PC-9 (cell line): Measurements from ENCODE around the gene SKP2. TPM values are rescaled to one million over a fixed set of nuclear protein-coding genes. Genes with fewer than 3 reads are reported as not detected.

Experiments
- BruUV-seq: library from RNA; stranded (reverse); fragments of 400-500 nt; replicated peaks from 2 replicates; lab custom pipeline; 2021; lab: Mats Ljungman, UMichigan
- CTCF ChIA-PET: fragments of 300-600 bp; sonication (Branson Sonifier 250); formaldehyde crosslinking; loops from one replicate; lab custom pipeline; 2022; ENCODE audit warnings: antibody characterized with exemption; lab: Charles Lee
- POLR2A ChIA-PET: fragments of 300-600 bp; sonication (Branson Sonifier 250); formaldehyde crosslinking; loops from one replicate; lab custom pipeline; 2022; ENCODE audit warnings: antibody characterized with exemption; ENCODE audit not compliant: unreplicated experiment; lab: Charles Lee
- DNase-seq, 2 experiments: peaks; one replicate each; pipeline versions ENCODE4 v3.0.0 to v3.0.0-alpha.2; 2015 to 2022; ENCODE audit warnings: mixed read lengths in 1 of 2
- H2AFZ ChIP-seq: fragments of 200-600 bp; sonication (generic); 2 replicates; pipeline ENCODE4 v1.8.1; 2017; ENCODE audit warnings: antibody characterized with exemption
- H3F3A ChIP-seq: fragments of 200-600 bp; sonication (generic); 2 replicates; pipeline ENCODE4 v1.8.1; 2017; ENCODE audit warnings: antibody characterized with exemption, mild to moderate bottlenecking, low read depth; ENCODE audit not compliant: insufficient read depth
- H3K27ac ChIP-seq: fragments of 200-600 bp; sonication (generic); 2 replicates; pipeline ENCODE4 v1.6.1; 2016; ENCODE audit warnings: mixed run types
- H3K27me3 ChIP-seq: fragments of 200-600 bp; sonication (generic); 2 replicates; pipeline ENCODE4 v1.6.1; 2016; ENCODE audit warnings: low read depth, mixed run types; ENCODE audit not compliant: insufficient read depth
- H3K36me3 ChIP-seq: fragments of 200-600 bp; sonication (generic); 2 replicates; pipeline ENCODE4 v1.6.1; 2016; ENCODE audit warnings: low read depth, mixed run types
- H3K4me1 ChIP-seq: fragments of 200-600 bp; sonication (generic); replicated peaks from 2 replicates; pipeline ENCODE4 v1.6.1; 2016; ENCODE audit warnings: mixed run types; ENCODE audit not compliant: insufficient read depth
- H3K4me2 ChIP-seq: fragments of 200-600 bp; sonication (generic); 2 replicates; pipeline ENCODE4 v1.6.1; 2017; ENCODE audit warnings: mixed run types
- H3K4me3 ChIP-seq: fragments of 200-600 bp; sonication (generic); 2 replicates; pipeline ENCODE4 v1.6.1; 2016; ENCODE audit warnings: mixed run types
- H3K79me2 ChIP-seq: fragments of 200-600 bp; sonication (generic); 2 replicates; pipeline ENCODE4 v1.6.1; 2017; ENCODE audit warnings: low read depth, mixed run types
- H3K9me2 ChIP-seq: fragments of 200-600 bp; sonication (generic); 2 replicates; pipeline ENCODE4 v1.8.1; 2017; ENCODE audit warnings: mild to moderate bottlenecking; ENCODE audit not compliant: insufficient read depth
- H3K9me3 ChIP-seq: fragments of 200-600 bp; sonication (generic); 2 replicates; pipeline ENCODE4 v1.8.1; 2016; ENCODE audit warnings: low read depth; ENCODE audit not compliant: insufficient read depth
- H4K20me1 ChIP-seq: fragments of 200-600 bp; sonication (generic); 2 replicates; pipeline ENCODE4 v1.8.1; 2017; ENCODE audit not compliant: insufficient read depth
- CTCF ChIP-seq: fragments of 200-600 bp; sonication (generic); conservative IDR thresholded peaks from 2 replicates; pipeline ENCODE4 v1.6.1; 2017; ENCODE audit warnings: mixed run types, antibody characterized with exemption, mild to moderate bottlenecking, moderate library complexity
- EZH2 ChIP-seq: fragments of 200-600 bp; sonication (generic); IDR thresholded peaks from 2 replicates; pipeline ENCODE4 v1.8.0; 2017; ENCODE audit warnings: antibody characterized with exemption, low read depth
- intact Hi-C: fragments of 100-400 bp; cut with micrococcal nuclease; formaldehyde crosslinking; loops from one replicate; pipeline ENCODE4 v1.10.0; 2022; ENCODE audit not compliant: unreplicated experiment
- total RNA-seq: library from RNA; stranded (reverse); gene quantifications from 2 replicates; pipeline ENCODE4 v1.2.3, GENCODE V29; 2021

Gene SKP2
- total RNA-seq, 1 experiment from 2014 or later, result 153 TPM

GRCh38 chr5:36206913-36207312 is 55.0 kb downstream of the SKP2 start:
- ChIA-PET POLR2A (no interaction called here), CTCF (no interaction called here)

GRCh38 chr5:36208786-36209185 is 56.9 kb downstream of the SKP2 start:
- BruUV-seq, result no TSS peak
- CTCF ChIA-PET, result no interaction called here
- intact Hi-C loops, result no loop called here
- H3K4me3 ChIP-seq, result no peak overlapping the region
- POLR2A ChIA-PET, result no interaction called here
- H3K27me3 ChIP-seq, result no peaks in the 10 kb centered on the region
- no peak overlapping the region for H2AFZ ChIP-seq
- H3K27ac ChIP-seq, result no peak overlapping the region
- DNase-seq, result no peak
- no peaks in the 10 kb centered on the region for H4K20me1 ChIP-seq
- TF ChIP-seq CTCF (no peak), EZH2 (no peak)
- no peaks in the 10 kb centered on the region; the same call in 1 of the 2 replicates for H3K36me3 ChIP-seq
- H3F3A ChIP-seq, result no peaks in the 10 kb centered on the region; the same call in 1 of the 2 replicates
- no peaks in the 10 kb centered on the region for H3K9me2 ChIP-seq
- no peak overlapping the region for H3K4me2 ChIP-seq
- H3K9me3 ChIP-seq, result no peaks in the 10 kb centered on the region; the same call in 1 of the 2 replicates
- H3K79me2 ChIP-seq, result no peaks in the 10 kb centered on the region
- H3K4me1 ChIP-seq, result 0 out of 2 replicates have a peak, but pooled peaks cover 4% of the 10 kb centered on the region

More at GRCh38 chr5:36206913-36207312, 55.0 kb downstream of the SKP2 start:
- no peak overlapping the region for H2AFZ ChIP-seq
- no peaks in the 10 kb centered on the region for H3K9me2 ChIP-seq
- no peak overlapping the region for H3K27ac ChIP-seq
- no peak overlapping the region for H3K4me2 ChIP-seq
- no peaks in the 10 kb centered on the region for H4K20me1 ChIP-seq
- no peak overlapping the region for H3K4me3 ChIP-seq
- no peaks in the 10 kb centered on the region; the same call in 1 of the 2 replicates for H3K36me3 ChIP-seq
- peak in 1 of 2 experiments; percentile 48 for DNase-seq
- H3F3A ChIP-seq, result no peaks in the 10 kb centered on the region; the same call in 1 of the 2 replicates
- no peak for TF ChIP-seq CTCF
- H3K9me3 ChIP-seq, result no peaks in the 10 kb centered on the region; the same call in 1 of the 2 replicates
- no peaks in the 10 kb centered on the region for H3K27me3 ChIP-seq
- no peaks in the 10 kb centered on the region for H3K79me2 ChIP-seq
- BruUV-seq, result no TSS peak
- 0 out of 2 replicates have a peak, but pooled peaks cover 4% of the 10 kb centered on the region for H3K4me1 ChIP-seq
- intact Hi-C loops, result no loop called here

GRCh38 chr5:36209664-36210063 is 57.8 kb downstream of the SKP2 start:
- Histone ChIP-seq H3K27ac (no peak overlapping the region; the same call in 1 of the 2 replicates), H3K4me3 (no peak overlapping the region), H4K20me1 (no peaks in the 10 kb centered on the region), H3K4me2 (no peak overlapping the region), H3K9me2 (no peaks in the 10 kb centered on the region), H3K36me3 (no peaks in the 10 kb centered on the region; the same call in 1 of the 2 replicates), H3K27me3 (no peaks in the 10 kb centered on the region), H3F3A (no peaks in the 10 kb centered on the region), H3K79me2 (no peaks in the 10 kb centered on the region), H3K9me3 (no peaks in the 10 kb centered on the region), H2AFZ (no peak overlapping the region), H3K4me1 (0 out of 2 replicates have a peak, but pooled peaks cover 4% of the 10 kb centered on the region)
- intact Hi-C loops, result no loop called here
- no peak for DNase-seq
- TF ChIP-seq CTCF (no peak), EZH2 (no peak)
- no TSS peak for BruUV-seq
- CTCF ChIA-PET, result no interaction called here
- POLR2A ChIA-PET, result no interaction called here
